Coronary artery (tissue), 2 donors: ENCODE data around the gene FBXO15.

Experiments used
- DNase-seq: peaks from one replicate; pipeline ENCODE4 v3.0.0-alpha.2; 2017; ENCODE audit warnings: low spot score
- H3K27ac ChIP-seq, 2 donors: fragments of 200-600 bp; sonication (generic); one replicate each; pipeline ENCODE4 v1.5.1; 2016 to 2019
- H3K4me3 ChIP-seq: fragments of 200-600 bp; sonication (generic); 2 replicates; pipeline ENCODE4 v1.5.1; 2016; ENCODE audit warnings: mild to moderate bottlenecking, moderate library complexity
- CTCF ChIP-seq: fragments of 200-600 bp; sonication (generic); IDR thresholded peaks from one replicate; pipeline ENCODE4 v1.5.1; 2019; ENCODE audit warnings: antibody characterized with exemption

Gene FBXO15

GRCh38 chr18:74116633-74117554 is 30.7 kb downstream of the FBXO15 start:
- no peak for DNase-seq
- no peak overlapping the region for H3K4me3 ChIP-seq
- no peak overlapping the region for H3K27ac ChIP-seq
- TF ChIP-seq CTCF = peak; percentile 48

GRCh38 chr18:74115046-74115445 is 32.6 kb downstream of the FBXO15 start:
- H3K27ac ChIP-seq = peak overlapping the region in 1 of 2 donors; percentile 12
- TF ChIP-seq CTCF = no peak
- no peak for DNase-seq
- no peak overlapping the region for H3K4me3 ChIP-seq

- no peak for DNase-seq
- Histone ChIP-seq H3K27ac (no peak overlapping the region), H3K4me3 (no peak overlapping the region)
- no peak for TF ChIP-seq CTCF
These were observed 33.5 kb downstream of the FBXO15 start for GRCh38 chr18:74114116-74114515.

GRCh38 chr18:74113711-74114110 is 33.9 kb downstream of the FBXO15 start:
- no peak for DNase-seq
- no peak for TF ChIP-seq CTCF
- Histone ChIP-seq H3K27ac (no peak overlapping the region), H3K4me3 (no peak overlapping the region)

GRCh38 chr18:74110976-74111375 is 36.7 kb downstream of the FBXO15 start:
- DNase-seq = no peak
- Histone ChIP-seq H3K4me3 (no peak overlapping the region), H3K27ac (no peak overlapping the region)
- TF ChIP-seq CTCF = no peak

GRCh38 chr18:74110149-74110548 is 37.5 kb downstream of the FBXO15 start:
- no peak for TF ChIP-seq CTCF
- H3K4me3 ChIP-seq = no peak overlapping the region
- no peak for DNase-seq
- no peak overlapping the region for H3K27ac ChIP-seq

- no peak for DNase-seq
- TF ChIP-seq CTCF = no peak
- Histone ChIP-seq H3K4me3 (no peak overlapping the region), H3K27ac (no peak overlapping the region)
These were observed 39.2 kb downstream of the FBXO15 start for GRCh38 chr18:74108460-74108859.
